Activated naive CD4-positive, alpha-beta T cell treated with anti-CD3 and anti-CD28 coated beads, Interleukin-2, amount 50 U/mL, for 16 hours (primary cell): ENCODE results near the gene FAM174C.
A peak's percentile ranks its signal among the peaks of the same experiment; 100 is the strongest.
"Not testable (repeated sequence)": the region's sequence is repeated elsewhere in the genome, so short reads cannot be mapped to it uniquely, and the experiment has no call there.

Source experiments
- DNase-seq: peaks from one replicate; pipeline ENCODE4 v3.0.0-alpha.2; 2020

Gene FAM174C

GRCh38 chr19:1288833-1289685, 13.7 kb downstream of the FAM174C start:
- no peak for DNase-seq

- DNase-seq = no peak
Observed at GRCh38 chr19:1289686-1290025, 14.3 kb downstream of the FAM174C start.

- no peak for DNase-seq
Observed at GRCh38 chr19:1290196-1290702, 14.9 kb downstream of the FAM174C start.

- DNase-seq = no peak
Observed at GRCh38 chr19:1290703-1291651, 15.6 kb downstream of the FAM174C start.

- no peak for DNase-seq
Observed at GRCh38 chr19:1291761-1292418, 16.6 kb downstream of the FAM174C start.

GRCh38 chr19:1292419-1293151, 17.3 kb downstream of the FAM174C start:
- no peak for DNase-seq

- no peak for DNase-seq
Observed at GRCh38 chr19:1293782-1294604, 18.7 kb downstream of the FAM174C start.

- DNase-seq = no peak
Observed at GRCh38 chr19:1294688-1295087, 19.4 kb downstream of the FAM174C start.

GRCh38 chr19:1295169-1296012, 20.1 kb downstream of the FAM174C start:
- DNase-seq = peak; percentile 45

GRCh38 chr19:1296078-1296477, 20.7 kb downstream of the FAM174C start:
- DNase-seq = no peak

- no peak for DNase-seq
Observed at GRCh38 chr19:1296575-1297271, 21.4 kb downstream of the FAM174C start.

GRCh38 chr19:1298235-1298634, 22.9 kb downstream of the FAM174C start:
- no peak for DNase-seq

- DNase-seq = no peak
Observed at GRCh38 chr19:1299801-1300200, 24.5 kb downstream of the FAM174C start.

- no peak for DNase-seq
Observed at GRCh38 chr19:1300744-1301490, 25.6 kb downstream of the FAM174C start.

GRCh38 chr19:1302533-1303239, 27.4 kb downstream of the FAM174C start:
- DNase-seq = no peak

GRCh38 chr19:1304197-1304924, 29.0 kb downstream of the FAM174C start:
- no peak for DNase-seq

- not testable (repeated sequence) for DNase-seq
Observed at GRCh38 chr19:1305354-1305753, 30.0 kb downstream of the FAM174C start.

- DNase-seq = no peak
Observed at GRCh38 chr19:1307320-1307719, 32.0 kb downstream of the FAM174C start.
